ENCODE data around the gene FAM13A. TPM values are rescaled to one million over a fixed set of nuclear protein-coding genes. Genes with fewer than 3 reads are reported as not detected.
A peak's percentile ranks its signal among the peaks of the same experiment; 100 is the strongest.

FAM13A gene
- total RNA-seq, 2 experiments from 2014 or later: 9.6 to 10.2 TPM

DNA sequence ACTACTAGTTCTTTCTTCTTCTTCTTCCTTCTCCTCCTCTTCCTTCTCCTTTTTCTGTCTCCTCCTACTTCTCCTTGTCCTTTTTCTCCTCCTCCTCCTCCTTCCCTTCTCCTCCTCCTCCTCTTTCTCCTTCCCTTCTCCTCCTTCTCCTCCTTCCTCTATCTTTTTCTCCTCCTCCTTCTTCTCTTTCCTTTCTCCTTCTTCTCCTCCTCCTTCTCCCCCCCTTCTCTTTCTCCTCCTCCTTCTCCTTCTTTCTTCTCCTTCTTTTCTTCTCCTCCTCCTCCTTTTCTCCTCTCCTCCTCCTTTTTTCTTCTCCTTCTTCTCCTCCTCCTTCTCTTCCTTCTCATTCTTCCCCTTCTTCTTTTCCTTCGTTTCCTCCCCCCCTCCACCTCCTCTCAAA lies 337.6 kb downstream of the FAM13A start:
- no peak overlapping the region for H3K4me3 Mint-ChIP-seq

DNA sequence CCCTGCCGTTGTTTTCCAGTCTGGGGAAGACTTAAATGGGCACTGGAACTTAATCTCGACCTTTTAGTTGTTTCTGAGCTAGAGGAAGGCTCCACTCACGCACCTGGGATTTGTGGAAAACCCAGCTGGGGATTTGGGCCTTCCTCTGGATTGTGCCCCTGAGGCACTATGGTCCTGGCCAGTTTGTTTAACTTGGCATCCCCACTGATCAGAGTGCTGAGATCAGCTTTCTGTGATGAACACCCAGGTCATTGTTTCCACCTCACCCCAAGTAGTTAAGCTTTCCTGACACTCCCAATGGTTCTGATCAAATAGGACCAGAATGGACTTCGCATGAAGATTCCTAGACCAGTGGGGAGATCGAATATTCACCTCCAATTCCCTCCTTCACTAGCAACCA lies 338.9 kb downstream of the FAM13A start:
- Mint-ChIP-seq H3K4me3 (no peak overlapping the region), H3K9me3 (peaks cover 13% of the 10 kb centered on the region), H3K27me3 (no peaks in the 10 kb centered on the region), H3K4me1 (ENCODE audit: low read depth) (peaks cover 12% of the 10 kb centered on the region), H3K36me3 (ENCODE audit: low read depth) (peaks cover 96% of the 10 kb centered on the region), H3K27ac (no peak overlapping the region)
- no peak overlapping the region for H3K27ac ChIP-seq (ENCODE audit: low read depth in 1 of 2, low read length in 2 of 2)
- intact Hi-C loops (cut with DNase I, micrococcal nuclease): no loop called here
- ATAC-seq (ENCODE audit: poor library complexity) (no peak), DNase-seq (no peak)
- no peaks in the 10 kb centered on the region for H3K27me3 ChIP-seq (ENCODE audit: control insufficient read depth in 1 of 2, insufficient read depth in 2 of 2, low read length in 2 of 2)
- peaks cover 62% of the 10 kb centered on the region for H3K36me3 ChIP-seq (ENCODE audit: insufficient read depth, low read length)
- no peak overlapping the region for H3K4me3 ChIP-seq (ENCODE audit: low read length)
- TF ChIP-seq, protein P1, sequence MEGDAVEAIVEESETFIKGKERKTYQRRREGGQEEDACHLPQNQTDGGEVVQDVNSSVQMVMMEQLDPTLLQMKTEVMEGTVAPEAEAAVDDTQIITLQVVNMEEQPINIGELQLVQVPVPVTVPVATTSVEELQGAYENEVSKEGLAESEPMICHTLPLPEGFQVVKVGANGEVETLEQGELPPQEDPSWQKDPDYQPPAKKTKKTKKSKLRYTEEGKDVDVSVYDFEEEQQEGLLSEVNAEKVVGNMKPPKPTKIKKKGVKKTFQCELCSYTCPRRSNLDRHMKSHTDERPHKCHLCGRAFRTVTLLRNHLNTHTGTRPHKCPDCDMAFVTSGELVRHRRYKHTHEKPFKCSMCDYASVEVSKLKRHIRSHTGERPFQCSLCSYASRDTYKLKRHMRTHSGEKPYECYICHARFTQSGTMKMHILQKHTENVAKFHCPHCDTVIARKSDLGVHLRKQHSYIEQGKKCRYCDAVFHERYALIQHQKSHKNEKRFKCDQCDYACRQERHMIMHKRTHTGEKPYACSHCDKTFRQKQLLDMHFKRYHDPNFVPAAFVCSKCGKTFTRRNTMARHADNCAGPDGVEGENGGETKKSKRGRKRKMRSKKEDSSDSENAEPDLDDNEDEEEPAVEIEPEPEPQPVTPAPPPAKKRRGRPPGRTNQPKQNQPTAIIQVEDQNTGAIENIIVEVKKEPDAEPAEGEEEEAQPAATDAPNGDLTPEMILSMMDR (IDR thresholded peaks at IDR 0.05): no peak
- peaks cover 5 to 24% of the 10 kb centered on the region in 2 experiments for H3K9me3 ChIP-seq (ENCODE audit: control insufficient read depth in 1 of 2, insufficient read depth in 1 of 2, low read length in 2 of 2)
- H3K4me1 ChIP-seq (ENCODE audit: insufficient read depth, low read length): no peaks in the 10 kb centered on the region
- POLR2A ChIA-PET: no interaction called here
- CTCF ChIA-PET: no interaction called here

More for the DNA sequence above, 337.6 kb downstream of the FAM13A start:
- POLR2A ChIA-PET: no interaction called here
- ATAC-seq (ENCODE audit: poor library complexity): no peak
- H3K4me3 ChIP-seq (ENCODE audit: low read length): no peak overlapping the region
- no peak for DNase-seq
- intact Hi-C loops (cut with DNase I, micrococcal nuclease): no loop called here
- H3K27me3 ChIP-seq (ENCODE audit: control insufficient read depth in 1 of 2, insufficient read depth in 2 of 2, low read length in 2 of 2): no peaks in the 10 kb centered on the region
- H3K27ac ChIP-seq (ENCODE audit: low read depth in 1 of 2, low read length in 2 of 2): no peak overlapping the region
- TF ChIP-seq, protein P1 (IDR thresholded peaks at IDR 0.05): no peak
- peaks cover 73% of the 10 kb centered on the region for H3K36me3 ChIP-seq (ENCODE audit: insufficient read depth, low read length)
- CTCF ChIA-PET: no interaction called here
- H3K9me3 Mint-ChIP-seq: peaks cover 12% of the 10 kb centered on the region
- H3K27me3 Mint-ChIP-seq: no peaks in the 10 kb centered on the region
- no peak overlapping the region for H3K27ac Mint-ChIP-seq
- peaks cover 4% of the 10 kb centered on the region for H3K4me1 Mint-ChIP-seq (ENCODE audit: low read depth)
- no peaks in the 10 kb centered on the region for H3K4me1 ChIP-seq (ENCODE audit: insufficient read depth, low read length)
- peaks cover 5 to 24% of the 10 kb centered on the region in 2 experiments for H3K9me3 ChIP-seq (ENCODE audit: control insufficient read depth in 1 of 2, insufficient read depth in 1 of 2, low read length in 2 of 2)
- H3K36me3 Mint-ChIP-seq (ENCODE audit: low read depth): peaks cover 92% of the 10 kb centered on the region

- TF ChIP-seq, protein P1 (IDR thresholded peaks at IDR 0.05): no peak
- ChIA-PET POLR2A (no interaction called here), CTCF (interaction anchor here (1.8 kb wide), 1 partner anchor 174 kb away, joined by 4 read pairs; no protein-coding TSS in a partner anchor)
- peaks cover 57% of the 10 kb centered on the region for H3K36me3 ChIP-seq (ENCODE audit: insufficient read depth, low read length)
- peaks cover 12% of the 10 kb centered on the region for H3K4me1 Mint-ChIP-seq (ENCODE audit: low read depth)
- DNase-seq (no peak), ATAC-seq (ENCODE audit: poor library complexity) (no peak)
- peaks cover 100% of the 10 kb centered on the region for H3K36me3 Mint-ChIP-seq (ENCODE audit: low read depth)
- H3K4me3 ChIP-seq (ENCODE audit: low read length): no peak overlapping the region
- intact Hi-C loops (cut with DNase I, micrococcal nuclease): no loop called here
- H3K27ac Mint-ChIP-seq: peak overlapping the region; percentile 50
- H3K27me3 Mint-ChIP-seq: no peaks in the 10 kb centered on the region
- no peak overlapping the region for H3K27ac ChIP-seq (ENCODE audit: low read depth in 1 of 2, low read length in 2 of 2)
- peaks cover 16% of the 10 kb centered on the region for H3K9me3 Mint-ChIP-seq
- no peaks in the 10 kb centered on the region for H3K4me1 ChIP-seq (ENCODE audit: insufficient read depth, low read length)
- H3K4me3 Mint-ChIP-seq: no peak overlapping the region
- H3K9me3 ChIP-seq (ENCODE audit: control insufficient read depth in 1 of 2, insufficient read depth in 1 of 2, low read length in 2 of 2): peaks cover 5 to 24% of the 10 kb centered on the region in 2 experiments
- no peaks in the 10 kb centered on the region for H3K27me3 ChIP-seq (ENCODE audit: control insufficient read depth in 1 of 2, insufficient read depth in 2 of 2, low read length in 2 of 2)
These were observed 343.2 kb downstream of the FAM13A start for GRCh38 chr4:88713782-88714181.
